B cell (primary cell): ENCODE measurements around the gene PSAP. TPM values are rescaled to one million over a fixed set of nuclear protein-coding genes. Genes with fewer than 3 reads are reported as not detected.

ENCODE experiments used
- ATAC-seq: fragments of 200-7000 bp; cut with Tn5 transposase; one replicate; pipeline ENCODE4 v1.10.0; 2021; ENCODE audit warnings: low read depth, mild to moderate bottlenecking, moderate number of reproducible peaks, moderate library complexity
- CTCF ChIA-PET: fragments of 350-600 bp; sonication (Branson Sonifier 250); formaldehyde crosslinking; loops from one replicate; lab custom pipeline; 2021; ENCODE audit warnings: antibody characterized with exemption, inconsistent platforms; lab: Charles Lee
- POLR2A ChIA-PET: fragments of 350-600 bp; sonication (Branson Sonifier 250); formaldehyde crosslinking; loops from one replicate; lab custom pipeline; 2021; ENCODE audit warnings: antibody characterized with exemption; lab: Charles Lee
- DNase-seq: peaks from one replicate; pipeline ENCODE4 v3.0.0; 2013
- H2AFZ ChIP-seq: 2 replicates; pipeline ENCODE4 v1.6.1; 2012; ENCODE audit warnings: mild to moderate bottlenecking, low read depth, low read length; ENCODE audit not compliant: insufficient read depth, poor library complexity, severe bottlenecking
- H3K27ac ChIP-seq, 2 donors: 1 replicate in 1 of 2; 2 replicates in 1 of 2; pipeline ENCODE4 v1.5.1; 2012 to 2013; ENCODE audit warnings: low read length in 2 of 2, mild to moderate bottlenecking in 2 of 2, moderate library complexity in 1 of 2
- H3K27me3 ChIP-seq, 4 experiments: fragments of 200-600 bp in 1 of 4; sonication (generic) in 1 of 4; replicated peaks in 1 of 4; 1 replicate in 2 of 4; 2 replicates in 2 of 4; pipeline versions ENCODE4 v1.6.1 to v1.7.0; 2013 to 2016; ENCODE audit warnings: low read length in 3 of 4, mild to moderate bottlenecking in 2 of 4, mixed read lengths in 1 of 4, moderate library complexity in 1 of 4; ENCODE audit not compliant: insufficient read depth in 4 of 4, control insufficient read depth in 3 of 4; ENCODE audit errors: control extremely low read depth in 1 of 4
- H3K36me3 ChIP-seq, 2 experiments: replicated peaks in 1 of 2; 1 replicate in 1 of 2; 2 replicates in 1 of 2; pipeline versions ENCODE4 v1.6.1 to v1.7.1; 2013; ENCODE audit warnings: low read length in 1 of 2; ENCODE audit not compliant: insufficient read depth in 2 of 2, control insufficient read depth in 1 of 2; ENCODE audit errors: control extremely low read depth in 1 of 2, extremely low read depth in 1 of 2
- H3K4me1 ChIP-seq, 2 donors: fragments of 200-600 bp in 1 of 2; sonication (generic) in 1 of 2; 1 replicate in 1 of 2; 2 replicates in 1 of 2; pipeline versions ENCODE4 v1.5.1 to v1.6.1; 2013 to 2017; ENCODE audit warnings: low read length in 2 of 2; ENCODE audit not compliant: control insufficient read depth in 2 of 2, insufficient read depth in 2 of 2
- H3K4me2 ChIP-seq: replicated peaks from 2 replicates; pipeline ENCODE3; 2012; ENCODE audit warnings: mild to moderate bottlenecking, low read depth, low read length; ENCODE audit not compliant: poor library complexity, severe bottlenecking
- H3K4me3 ChIP-seq, 5 experiments: fragments of 200-600 bp in 1 of 5; sonication (generic) in 1 of 5; 1 replicate in 3 of 5; 2 replicates in 2 of 5; pipeline versions ENCODE4 v1.5.1 to v1.7.0; 2011 to 2016; ENCODE audit warnings: low read length in 4 of 5, mild to moderate bottlenecking in 4 of 5, low read depth in 2 of 5, control low read depth in 1 of 5, moderate library complexity in 1 of 5; ENCODE audit not compliant: insufficient read depth in 1 of 5; ENCODE audit errors: control extremely low read depth in 1 of 5, extremely low read depth in 1 of 5
- H3K79me2 ChIP-seq: fragments of 200-600 bp; sonication (generic); one replicate; pipeline ENCODE4 v1.6.0; 2016; ENCODE audit warnings: low read length; ENCODE audit not compliant: control insufficient read depth, insufficient read depth
- H3K9ac ChIP-seq: fragments of 200-600 bp; sonication (generic); 2 replicates; pipeline ENCODE4 v1.6.1; 2017; ENCODE audit warnings: mild to moderate bottlenecking, low read length, moderate library complexity
- H3K9me3 ChIP-seq, 3 donors: one replicate each; pipeline versions ENCODE4 v1.6.1 to v1.7.1; 2013; ENCODE audit warnings: low read length in 2 of 3; ENCODE audit not compliant: control insufficient read depth in 2 of 3, insufficient read depth in 1 of 3; ENCODE audit errors: control extremely low read depth in 1 of 3
- H4K20me1 ChIP-seq: 2 replicates; pipeline ENCODE4 v1.6.0; 2012; ENCODE audit warnings: mild to moderate bottlenecking, low read length; ENCODE audit not compliant: insufficient read depth, control insufficient read depth, poor library complexity, severe bottlenecking
- H3K27ac Mint-ChIP-seq: one replicate; pipeline ENCODE4 v1.8.0; 2021; ENCODE audit warnings: mixed read lengths
- H3K27me3 Mint-ChIP-seq: one replicate; pipeline ENCODE4 v1.8.0; 2021; ENCODE audit warnings: mixed read lengths
- H3K4me1 Mint-ChIP-seq: one replicate; pipeline ENCODE4 v1.8.0; 2021; ENCODE audit warnings: mixed read lengths
- H3K4me3 Mint-ChIP-seq: one replicate; pipeline ENCODE4 v1.8.0; 2021; ENCODE audit warnings: mixed read lengths
- H3K9me3 Mint-ChIP-seq: one replicate; pipeline ENCODE4 v1.8.0; 2022; ENCODE audit warnings: mixed read lengths; ENCODE audit not compliant: insufficient read depth
- CTCF ChIP-seq: fragments of 200-600 bp; IDR thresholded peaks from one replicate; pipeline ENCODE4 v1.8.0; 2022; ENCODE audit warnings: antibody characterized with exemption, mild to moderate bottlenecking
- EZH2 ChIP-seq: IDR thresholded peaks from 2 replicates; pipeline ENCODE4 v1.6.1; 2012; ENCODE audit warnings: borderline replicate concordance, low read depth, mild to moderate bottlenecking, moderate library complexity, low read length; ENCODE audit not compliant: insufficient read depth, poor library complexity, severe bottlenecking
- WGBS: methylation state at CpG from one replicate; pipeline ENCODE4 v1.1.5; 2013; ENCODE audit warnings: missing lambda C conversion rate; ENCODE audit not compliant: insufficient coverage; 5-methylcytosine and 5-hydroxymethylcytosine counted together
- intact Hi-C: fragments of 100-400 bp; cut with micrococcal nuclease; formaldehyde crosslinking; loops from one replicate; pipeline ENCODE4 v1.10.0; 2022
- polyA plus RNA-seq: library from polyadenylated mRNA; depleted of rRNA; stranded (reverse); fragments of >200 nt; gene quantifications from 2 replicates; pipeline ENCODE4 v1.2.3, GENCODE V29; 2012
- total RNA-seq, 2 donors: library from RNA; stranded (reverse); fragments of 120-200 nt in 1 of 2; gene quantifications; 1 replicate in 1 of 2; 2 replicates in 1 of 2; pipeline versions ENCODE4 v1.2.3 to v1.2.4, GENCODE V29; 2013 to 2022

The PSAP gene
- total and polyA plus RNA-seq, 2 donors (not counting 1 experiment from before 2014, with no cell fraction given): 206 to 509 TPM

GRCh38 chr10:71812913-71813590 is 38.0 kb downstream of the PSAP start:
- peaks cover 6% of the 10 kb centered on the region for H3K4me1 Mint-ChIP-seq
- WGBS: 87% methylated on average over 10 of the region's 11 CpGs
- H3K36me3 ChIP-seq: peaks cover 0 to 27% of the 10 kb centered on the region in 2 experiments
- H3K4me3 Mint-ChIP-seq: no peak overlapping the region
- no peaks in the 10 kb centered on the region for H3K27me3 ChIP-seq
- H3K79me2 ChIP-seq: no peaks in the 10 kb centered on the region
- peaks cover 5 to 11% of the 10 kb centered on the region in 2 donors for H3K4me1 ChIP-seq
- H3K27ac Mint-ChIP-seq: peak overlapping the region; percentile 53
- TF ChIP-seq EZH2: no peak
- no peak for TF ChIP-seq CTCF
- peaks cover 3% of the 10 kb centered on the region for H3K27me3 Mint-ChIP-seq
- H3K27ac ChIP-seq: no peak overlapping the region
- no peak overlapping the region for H3K4me2 ChIP-seq
- H3K9me3 ChIP-seq: no peaks in the 10 kb centered on the region
- H3K4me3 ChIP-seq: no peak overlapping the region
- H4K20me1 ChIP-seq: no peaks in the 10 kb centered on the region
- intact Hi-C loops: loop anchor here (1.0 to 5.0 kb wide), 6 partner anchors 83 to 499 kb away; partner anchors contain the start of gene SLC29A3
- CTCF ChIA-PET: interaction anchor here (0.6 to 8.6 kb wide), 28 partner anchors 13 to 504 kb away, joined by 3 to 106 read pairs (median 6); partner anchors contain the start of genes PSAP, SLC29A3 and VSIR
- ATAC-seq (no peak), DNase-seq (no peak)
- POLR2A ChIA-PET: interaction anchor here (2.4 kb wide), 1 partner anchor 83 kb away, joined by 7 read pairs; no protein-coding TSS in a partner anchor
- H3K9me3 Mint-ChIP-seq: no peaks in the 10 kb centered on the region
- H2AFZ ChIP-seq: no peak overlapping the region
- H3K9ac ChIP-seq: no peak overlapping the region
